ENCODE measurements around the gene CATSPERE.

DNA sequence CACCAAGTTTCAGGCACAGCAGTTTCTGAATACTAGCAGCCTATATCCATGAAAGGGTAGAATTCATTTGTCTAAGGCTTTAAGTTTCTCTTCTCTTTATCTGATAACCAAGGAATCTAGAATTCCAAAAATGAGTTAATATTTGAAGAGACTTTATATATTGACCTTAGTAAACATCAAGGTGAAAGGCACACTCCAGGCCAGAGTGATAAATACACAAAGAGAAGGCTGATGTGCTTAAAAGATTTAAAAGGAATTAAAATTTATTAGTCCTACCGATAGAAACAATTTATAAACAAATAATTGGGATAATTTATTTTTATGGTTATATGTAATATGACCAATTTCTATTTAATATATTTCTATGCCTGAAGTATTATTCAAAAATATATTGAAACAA is 98.5 kb downstream of the CATSPERE start:
- TF ChIP-seq, protein P1, sequence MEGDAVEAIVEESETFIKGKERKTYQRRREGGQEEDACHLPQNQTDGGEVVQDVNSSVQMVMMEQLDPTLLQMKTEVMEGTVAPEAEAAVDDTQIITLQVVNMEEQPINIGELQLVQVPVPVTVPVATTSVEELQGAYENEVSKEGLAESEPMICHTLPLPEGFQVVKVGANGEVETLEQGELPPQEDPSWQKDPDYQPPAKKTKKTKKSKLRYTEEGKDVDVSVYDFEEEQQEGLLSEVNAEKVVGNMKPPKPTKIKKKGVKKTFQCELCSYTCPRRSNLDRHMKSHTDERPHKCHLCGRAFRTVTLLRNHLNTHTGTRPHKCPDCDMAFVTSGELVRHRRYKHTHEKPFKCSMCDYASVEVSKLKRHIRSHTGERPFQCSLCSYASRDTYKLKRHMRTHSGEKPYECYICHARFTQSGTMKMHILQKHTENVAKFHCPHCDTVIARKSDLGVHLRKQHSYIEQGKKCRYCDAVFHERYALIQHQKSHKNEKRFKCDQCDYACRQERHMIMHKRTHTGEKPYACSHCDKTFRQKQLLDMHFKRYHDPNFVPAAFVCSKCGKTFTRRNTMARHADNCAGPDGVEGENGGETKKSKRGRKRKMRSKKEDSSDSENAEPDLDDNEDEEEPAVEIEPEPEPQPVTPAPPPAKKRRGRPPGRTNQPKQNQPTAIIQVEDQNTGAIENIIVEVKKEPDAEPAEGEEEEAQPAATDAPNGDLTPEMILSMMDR (IDR thresholded peaks at IDR 0.05), result no peak
- TF ChIP-seq POLR2A (IDR thresholded peaks at IDR 0.05), result no peak
